IgD-negative memory B cell (primary cell): ENCODE results near the gene ARAP2. TPM values are rescaled to one million over a fixed set of nuclear protein-coding genes. Genes with fewer than 3 reads are reported as not detected.

Experiments used
- H3K27ac Mint-ChIP-seq, 3 donors: one replicate each; pipeline ENCODE4 v1.8.0; 2020 to 2022; ENCODE audit warnings: mild to moderate bottlenecking in 3 of 3, mixed read lengths in 3 of 3, moderate library complexity in 1 of 3
- H3K27me3 Mint-ChIP-seq: one replicate; pipeline ENCODE4 v1.8.0; 2021; ENCODE audit warnings: mixed read lengths
- H3K36me3 Mint-ChIP-seq: one replicate; pipeline ENCODE4 v1.8.0; 2020; ENCODE audit warnings: mild to moderate bottlenecking, mixed read lengths
- H3K4me1 Mint-ChIP-seq, 3 donors: one replicate each; pipeline ENCODE4 v1.8.0; 2020 to 2022; ENCODE audit warnings: mixed read lengths in 3 of 3, mild to moderate bottlenecking in 1 of 3
- H3K4me3 Mint-ChIP-seq, 4 donors: one replicate each; pipeline ENCODE4 v1.8.0; 2020 to 2022; ENCODE audit warnings: mild to moderate bottlenecking in 4 of 4, mixed read lengths in 4 of 4, moderate library complexity in 3 of 4
- H3K9me3 Mint-ChIP-seq, 3 donors: one replicate each; pipeline ENCODE4 v1.8.0; 2020 to 2021; ENCODE audit warnings: mixed read lengths in 3 of 3, mild to moderate bottlenecking in 1 of 3
- polyA plus RNA-seq: library from polyadenylated mRNA; unstranded; fragments of 300-500 nt; fragmentation: Illumina TruSeq; gene quantifications from one replicate; pipeline ENCODE4 v1.2.3, GENCODE V29; 2021

The ARAP2 gene
- polyA plus RNA-seq, 1 donor from 2014 or later, result 20.8 TPM

DNA sequence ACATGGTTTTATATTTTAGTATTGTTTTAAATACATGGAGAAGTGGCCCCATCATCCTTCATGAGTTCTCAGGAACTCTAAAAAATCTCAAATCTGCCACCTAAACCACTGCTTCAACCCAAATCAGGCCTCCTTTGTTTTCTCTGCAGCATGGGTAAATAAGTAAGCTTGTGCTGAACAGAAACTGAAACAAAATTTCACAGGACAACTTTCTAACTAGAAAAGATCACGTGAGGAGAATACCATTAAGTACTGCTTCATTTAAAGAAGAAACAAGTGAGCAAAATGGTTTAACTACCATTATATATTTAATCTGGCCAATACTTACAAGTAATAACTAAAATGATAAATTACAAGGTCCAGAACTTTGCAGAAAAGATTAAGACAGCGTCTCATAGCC lies 2.5 kb downstream of the ARAP2 start:
- Mint-ChIP-seq H3K4me3 (peak overlapping the region; percentile 91 to 99 (median 96)), H3K36me3 (peaks cover 13% of the 10 kb centered on the region), H3K9me3 (peaks cover 0 to 2% (median 0%) of the 10 kb centered on the region in 3 donors), H3K27me3 (no peaks in the 10 kb centered on the region), H3K27ac (peak overlapping the region; percentile 90 to 99 (median 93)), H3K4me1 (peaks cover 27 to 59% (median 41%) of the 10 kb centered on the region in 3 donors)

DNA sequence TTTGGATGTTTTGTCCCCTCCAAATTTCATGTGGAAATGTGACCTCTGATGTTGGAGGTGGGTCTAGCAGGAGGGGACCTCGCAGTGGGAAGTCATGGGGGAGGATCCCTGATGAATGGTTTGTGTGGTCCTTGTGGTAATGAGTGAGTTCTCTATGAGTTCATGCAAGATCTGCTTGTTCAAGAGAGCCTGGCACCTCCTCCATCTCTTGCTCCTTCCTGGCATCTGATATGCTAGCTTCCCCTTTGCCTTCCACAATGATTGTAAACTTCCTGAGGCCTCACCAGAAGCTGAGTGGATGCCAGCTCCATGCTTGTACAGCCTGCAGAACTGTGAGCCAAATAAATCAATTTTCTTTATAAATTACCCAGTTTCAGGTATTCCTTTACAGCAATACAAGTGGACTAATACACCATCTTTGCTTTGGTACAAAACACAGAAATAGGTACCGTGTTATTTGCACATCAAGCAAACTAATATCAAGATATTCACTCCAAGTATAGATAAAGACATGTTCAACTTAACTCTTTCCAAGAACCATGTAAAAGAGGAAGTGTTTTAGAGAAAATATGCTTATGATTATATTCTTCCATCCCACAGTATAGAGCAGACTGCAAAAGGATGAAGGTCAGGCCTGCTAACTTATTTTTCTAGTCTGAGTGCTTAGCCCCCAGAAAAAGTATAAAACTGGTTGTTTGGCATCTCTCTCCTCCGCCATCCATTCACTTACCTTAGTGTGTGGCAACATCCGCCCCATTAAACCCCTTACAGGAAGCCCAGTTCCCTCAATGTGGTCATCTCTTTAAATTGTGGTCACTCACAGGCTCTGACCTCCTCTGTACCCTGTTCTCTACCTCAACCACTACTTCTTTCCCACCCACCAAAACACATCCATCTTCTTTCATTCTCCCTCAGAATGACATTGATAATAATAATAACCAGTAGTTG lies 6.7 kb downstream of the ARAP2 start:
- Mint-ChIP-seq H3K36me3 (peaks cover 15% of the 10 kb centered on the region), H3K27ac (peak overlapping the region in 2 of 3 donors; percentile 33 to 40), H3K4me3 (peak overlapping the region in 1 of 4 donors; percentile 59), H3K9me3 (peaks cover 0 to 5% (median 2%) of the 10 kb centered on the region in 3 donors), H3K27me3 (no peaks in the 10 kb centered on the region), H3K4me1 (peaks cover 45 to 68% (median 57%) of the 10 kb centered on the region in 3 donors)

DNA sequence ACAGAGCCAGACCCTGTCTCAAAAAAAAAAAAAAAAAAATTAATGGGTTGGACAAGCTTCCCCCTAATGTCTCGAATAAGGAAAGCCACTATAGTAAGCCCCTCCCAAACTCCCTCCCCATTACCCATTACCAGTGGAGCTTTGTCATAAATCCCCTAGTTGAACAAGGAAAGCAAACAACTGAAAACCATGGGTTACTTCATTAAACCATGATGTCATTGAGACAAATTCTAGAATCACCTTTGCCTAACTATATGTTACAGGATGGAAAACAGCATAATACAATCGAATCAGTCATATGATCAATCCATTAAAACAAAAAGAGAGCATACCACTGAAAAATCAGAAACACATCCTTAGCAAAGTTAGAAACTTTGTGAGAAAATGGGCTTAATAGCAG lies 8.2 kb downstream of the ARAP2 start:
- H3K9me3 Mint-ChIP-seq, result peaks cover 0 to 5% (median 2%) of the 10 kb centered on the region in 3 donors
- H3K4me3 Mint-ChIP-seq, result no peak overlapping the region
- no peak overlapping the region for H3K27ac Mint-ChIP-seq
- H3K4me1 Mint-ChIP-seq, result peaks cover 42 to 66% (median 53%) of the 10 kb centered on the region in 3 donors
- H3K36me3 Mint-ChIP-seq, result peaks cover 15% of the 10 kb centered on the region
- no peaks in the 10 kb centered on the region for H3K27me3 Mint-ChIP-seq

DNA sequence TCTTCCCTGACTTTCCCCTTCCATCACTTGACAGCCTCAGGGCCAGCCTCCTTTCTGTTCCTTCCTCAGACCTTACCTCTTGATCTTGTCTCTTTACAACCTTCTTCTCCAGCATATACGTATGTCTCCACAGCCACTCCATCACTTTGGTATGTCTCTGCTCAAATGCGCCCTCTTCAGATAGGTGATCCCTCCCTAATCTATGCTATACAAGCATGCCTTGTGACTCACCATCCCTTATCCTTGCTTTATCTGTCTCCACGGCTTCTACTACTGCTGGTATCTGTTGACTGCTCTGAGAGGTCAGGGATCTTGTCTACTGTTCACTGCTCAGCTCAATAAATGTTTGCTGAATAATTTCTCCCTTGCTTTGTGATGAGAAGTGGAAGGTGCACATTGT lies 9.0 kb downstream of the ARAP2 start:
- Mint-ChIP-seq H3K4me1 (peaks cover 45 to 60% (median 52%) of the 10 kb centered on the region in 3 donors), H3K9me3 (peaks cover 0 to 5% (median 2%) of the 10 kb centered on the region in 3 donors), H3K36me3 (peaks cover 15% of the 10 kb centered on the region), H3K27me3 (no peaks in the 10 kb centered on the region), H3K4me3 (no peak overlapping the region), H3K27ac (peak overlapping the region; percentile 6 to 21 (median 13))

DNA sequence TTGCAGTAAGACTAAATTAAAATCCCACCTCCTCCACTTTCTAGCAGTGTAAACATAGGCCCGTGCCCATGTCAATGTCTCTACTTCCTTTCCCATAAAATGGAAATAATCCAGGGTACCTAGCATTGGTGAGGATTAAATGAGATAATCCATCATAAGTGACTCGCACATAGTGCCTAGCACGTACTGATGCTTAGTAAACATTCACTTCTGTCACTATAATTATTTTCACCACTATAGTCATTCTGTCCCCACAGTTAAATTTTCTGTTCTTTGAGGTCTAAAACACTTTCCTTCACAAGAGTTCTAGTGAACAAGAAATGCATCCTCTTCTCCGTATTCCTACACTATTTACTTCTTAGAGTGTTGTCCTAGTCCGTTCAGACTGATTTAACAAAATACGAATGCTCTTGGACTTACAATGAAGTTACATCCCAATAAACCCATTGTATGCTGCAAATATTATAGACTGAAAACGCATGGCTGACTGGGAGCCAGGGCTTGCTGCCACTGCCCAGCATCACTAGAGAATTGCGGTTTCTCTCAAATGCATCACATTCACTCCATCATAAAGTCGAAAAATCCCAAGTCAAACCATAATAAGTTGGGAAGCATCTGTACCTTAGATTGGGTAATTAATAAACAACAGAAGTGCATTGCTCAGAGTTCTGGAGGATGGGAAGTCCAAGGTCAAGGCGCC lies 10.6 kb downstream of the ARAP2 start:
- peak overlapping the region in 2 of 4 donors; percentile 1 to 18 for H3K4me3 Mint-ChIP-seq
- no peaks in the 10 kb centered on the region for H3K27me3 Mint-ChIP-seq
- peak overlapping the region in 1 of 3 donors; percentile 32 for H3K27ac Mint-ChIP-seq
- peaks cover 8% of the 10 kb centered on the region for H3K36me3 Mint-ChIP-seq
- H3K4me1 Mint-ChIP-seq, result peaks cover 36 to 58% (median 53%) of the 10 kb centered on the region in 3 donors
- peaks cover 0 to 5% (median 2%) of the 10 kb centered on the region in 3 donors for H3K9me3 Mint-ChIP-seq

DNA sequence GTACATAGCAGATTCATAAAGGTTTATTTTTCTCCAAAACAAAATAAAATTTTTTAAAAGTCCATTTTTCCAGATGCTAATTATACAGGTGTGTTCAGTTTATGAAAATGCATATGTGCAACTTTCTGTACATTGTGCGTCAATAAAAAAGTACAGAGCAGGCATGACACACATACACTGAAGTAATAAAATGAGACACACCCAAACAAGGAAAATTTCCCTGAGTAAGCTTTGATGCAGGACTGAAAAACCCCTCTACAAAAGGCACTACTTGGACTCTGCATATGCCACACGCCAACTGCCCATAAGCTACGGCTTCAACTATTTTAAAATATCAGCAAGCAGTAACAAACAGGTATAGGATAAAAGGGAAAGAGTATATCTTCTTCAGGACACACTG lies 13.8 kb downstream of the ARAP2 start:
- no peak overlapping the region for H3K4me3 Mint-ChIP-seq
- H3K9me3 Mint-ChIP-seq, result peaks cover 0 to 5% (median 0%) of the 10 kb centered on the region in 3 donors
- no peak overlapping the region for H3K27ac Mint-ChIP-seq
- no peaks in the 10 kb centered on the region for H3K36me3 Mint-ChIP-seq
- H3K4me1 Mint-ChIP-seq, result peaks cover 41 to 59% (median 58%) of the 10 kb centered on the region in 3 donors
- no peaks in the 10 kb centered on the region for H3K27me3 Mint-ChIP-seq

DNA sequence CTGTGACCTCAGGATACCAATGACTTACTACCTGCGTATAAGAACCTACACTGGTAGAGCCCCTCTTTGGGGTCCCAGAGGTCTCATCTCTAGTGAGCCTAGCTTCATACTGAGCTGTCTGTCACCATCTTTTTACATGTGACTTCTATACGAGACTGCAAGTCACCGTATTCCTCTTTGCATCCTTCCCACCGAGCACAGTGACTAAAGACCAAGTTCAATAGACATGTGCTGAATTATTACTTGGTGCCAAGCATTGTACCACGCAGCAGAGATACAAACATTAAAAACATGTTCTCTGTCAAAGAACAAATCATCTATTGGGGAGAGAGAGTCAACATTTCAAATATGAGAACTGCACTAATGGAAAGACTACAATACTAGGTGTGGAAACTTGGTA lies 16.4 kb downstream of the ARAP2 start:
- Mint-ChIP-seq H3K9me3 (no peaks in the 10 kb centered on the region), H3K27me3 (no peaks in the 10 kb centered on the region), H3K4me3 (no peak overlapping the region), H3K27ac (peak overlapping the region in 1 of 3 donors; percentile 59), H3K36me3 (no peaks in the 10 kb centered on the region), H3K4me1 (peaks cover 38 to 51% (median 51%) of the 10 kb centered on the region in 3 donors)

DNA sequence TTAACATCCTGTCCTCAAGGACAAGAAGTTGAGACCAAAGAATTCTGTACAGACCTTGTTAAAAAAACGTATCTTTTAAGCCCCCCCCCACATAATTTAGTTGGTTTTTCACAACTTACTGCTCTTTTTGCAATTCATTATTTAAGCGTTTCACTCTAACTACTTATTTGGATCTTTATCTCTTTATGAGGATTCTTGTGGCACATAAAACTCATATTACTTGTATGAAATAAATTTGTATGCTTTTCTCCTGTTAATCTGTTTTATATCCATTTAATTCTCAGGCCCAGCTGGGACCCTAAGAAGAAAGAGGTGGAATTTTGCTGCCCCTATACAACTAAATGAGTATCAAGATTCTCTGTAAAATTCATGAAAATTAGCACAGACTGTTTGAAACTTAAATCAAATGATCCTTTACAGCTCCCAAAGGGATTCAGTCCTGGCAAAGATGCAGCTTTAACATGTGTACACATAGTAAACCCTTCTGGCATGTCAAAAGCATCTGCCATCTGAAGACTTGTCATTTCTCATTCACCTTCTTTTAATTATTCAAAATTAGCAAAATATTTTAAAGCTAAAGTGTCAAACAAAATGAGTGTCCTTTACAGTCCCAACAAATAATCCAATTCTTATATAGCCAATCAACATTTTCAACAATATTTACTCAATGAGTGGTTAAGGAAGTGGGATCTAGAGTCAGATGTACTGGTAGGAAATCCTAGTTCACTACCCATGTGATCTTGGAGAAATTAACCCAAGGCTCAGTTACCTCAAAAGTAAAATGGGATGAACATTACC lies 17.7 kb downstream of the ARAP2 start:
- Mint-ChIP-seq H3K4me3 (peak overlapping the region in 1 of 4 donors; percentile 59), H3K27me3 (no peaks in the 10 kb centered on the region), H3K4me1 (peaks cover 40 to 50% (median 49%) of the 10 kb centered on the region in 3 donors), H3K27ac (peak overlapping the region in 2 of 3 donors; percentile 31 to 69), H3K9me3 (no peaks in the 10 kb centered on the region), H3K36me3 (no peaks in the 10 kb centered on the region)

DNA sequence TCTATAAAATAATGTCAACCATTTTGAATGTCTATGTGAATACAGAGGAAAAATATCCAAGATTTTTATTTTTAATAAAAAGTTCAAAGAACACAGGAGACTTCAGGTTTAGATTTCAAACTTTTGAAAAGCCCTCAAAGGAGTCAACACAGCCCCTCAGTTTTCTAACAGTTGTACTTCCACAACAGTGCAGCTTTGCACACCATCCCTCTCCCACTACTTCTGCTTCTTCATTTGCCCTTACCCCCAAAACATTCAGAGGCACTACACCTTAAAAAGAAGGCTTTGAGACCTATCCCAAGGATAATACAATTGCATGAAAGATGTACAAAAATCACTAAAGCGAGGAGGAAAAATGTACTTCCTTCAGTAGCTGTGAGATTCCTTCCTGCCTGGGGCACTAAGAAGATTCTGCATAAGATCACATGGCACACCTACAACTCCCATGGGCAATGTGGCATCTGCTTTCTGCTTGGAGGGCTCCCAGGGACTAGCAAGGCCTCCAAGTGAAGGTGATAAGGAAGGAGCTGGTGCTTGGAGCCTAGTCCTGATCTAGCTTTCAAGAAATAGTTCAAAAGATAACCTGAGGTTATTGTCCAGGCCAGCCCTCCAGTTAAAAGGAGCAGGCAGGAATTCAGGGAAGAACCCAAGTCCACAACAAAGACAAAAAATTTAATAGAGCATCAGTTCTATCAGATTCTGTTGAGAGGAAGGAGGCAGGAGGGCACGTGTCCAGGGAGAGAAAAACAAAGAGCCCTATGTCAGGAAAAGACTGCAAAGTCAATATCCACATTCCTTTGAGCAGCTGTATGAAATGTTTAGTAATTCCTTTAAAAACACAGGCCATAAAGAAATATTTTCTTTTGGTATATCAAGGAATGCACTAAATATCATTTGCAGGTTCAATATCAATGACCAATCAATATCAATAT lies 19.1 kb downstream of the ARAP2 start:
- Mint-ChIP-seq H3K27me3 (no peaks in the 10 kb centered on the region), H3K36me3 (no peaks in the 10 kb centered on the region), H3K27ac (peak overlapping the region in 2 of 3 donors; percentile 14 to 21), H3K4me3 (peak overlapping the region in 2 of 4 donors; percentile 25 to 61), H3K4me1 (peaks cover 38 to 46% (median 43%) of the 10 kb centered on the region in 3 donors), H3K9me3 (no peaks in the 10 kb centered on the region)

DNA sequence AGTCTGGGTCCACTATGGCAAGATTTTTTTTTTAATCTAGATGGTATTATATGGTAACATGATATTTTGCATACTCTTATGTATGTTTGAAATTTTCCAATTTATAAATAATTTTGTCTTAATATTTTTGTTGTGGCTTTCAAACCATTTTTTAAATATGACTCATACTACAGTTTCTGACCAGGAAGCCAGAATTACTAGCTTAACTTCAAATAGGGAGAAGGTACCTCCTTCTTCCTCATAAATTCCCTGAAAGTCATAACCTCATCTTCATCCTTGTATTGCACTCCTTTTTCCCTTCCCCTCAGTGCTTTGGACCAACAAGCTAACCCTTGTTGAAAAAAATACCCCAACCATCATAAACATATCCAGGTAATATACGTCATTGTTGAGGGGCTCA lies 21.6 kb downstream of the ARAP2 start:
- no peaks in the 10 kb centered on the region for H3K36me3 Mint-ChIP-seq
- no peaks in the 10 kb centered on the region for H3K27me3 Mint-ChIP-seq
- peaks cover 50 to 51% (median 51%) of the 10 kb centered on the region in 3 donors for H3K4me1 Mint-ChIP-seq
- no peaks in the 10 kb centered on the region for H3K9me3 Mint-ChIP-seq
- no peak overlapping the region for H3K27ac Mint-ChIP-seq
- H3K4me3 Mint-ChIP-seq, result no peak overlapping the region

DNA sequence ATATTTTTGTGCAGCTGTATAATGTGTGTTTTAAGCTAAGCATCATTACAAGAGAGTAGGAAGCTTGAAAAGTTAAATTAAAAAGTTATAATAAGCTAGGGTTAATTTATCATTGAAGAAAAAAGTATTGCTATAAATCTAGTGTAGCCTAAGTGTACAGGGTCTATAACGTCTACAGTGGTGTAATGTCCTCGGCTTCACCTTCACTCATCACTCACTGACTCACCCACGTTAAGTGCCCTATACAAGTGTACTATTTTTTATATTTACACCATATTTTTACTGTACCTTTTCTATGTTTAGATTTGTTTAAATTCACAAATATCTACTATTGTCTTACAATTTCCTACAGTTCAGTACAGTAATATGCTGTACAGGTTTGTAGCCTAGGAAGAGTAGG lies 23.5 kb downstream of the ARAP2 start:
- Mint-ChIP-seq H3K9me3 (no peaks in the 10 kb centered on the region), H3K27ac (no peak overlapping the region), H3K36me3 (no peaks in the 10 kb centered on the region), H3K27me3 (no peaks in the 10 kb centered on the region), H3K4me1 (peaks cover 34 to 40% (median 36%) of the 10 kb centered on the region in 3 donors), H3K4me3 (no peak overlapping the region)

DNA sequence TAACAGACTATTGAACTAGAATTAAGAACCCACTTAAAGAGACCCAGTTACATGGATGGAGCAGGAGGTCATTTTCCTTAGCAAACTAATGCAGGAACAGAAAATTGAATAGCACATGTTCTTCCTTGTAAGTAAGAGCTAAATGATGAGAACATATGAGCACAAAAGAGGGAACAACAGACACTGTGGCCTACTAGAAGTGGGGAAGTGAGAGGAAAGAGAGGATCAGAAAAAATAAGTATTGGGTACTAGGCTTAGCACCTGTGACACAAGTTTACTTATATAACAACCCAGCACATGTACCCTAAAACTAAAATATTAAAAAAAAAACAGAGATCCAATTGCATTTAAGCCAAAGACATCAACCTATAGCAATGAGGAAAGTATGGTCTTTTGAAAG lies 26.2 kb downstream of the ARAP2 start:
- Mint-ChIP-seq H3K27me3 (no peaks in the 10 kb centered on the region), H3K9me3 (no peaks in the 10 kb centered on the region), H3K4me3 (peak overlapping the region in 2 of 4 donors; percentile 5 to 68), H3K36me3 (peaks cover 1% of the 10 kb centered on the region), H3K4me1 (peaks cover 25 to 37% (median 35%) of the 10 kb centered on the region in 3 donors), H3K27ac (no peak overlapping the region)

DNA sequence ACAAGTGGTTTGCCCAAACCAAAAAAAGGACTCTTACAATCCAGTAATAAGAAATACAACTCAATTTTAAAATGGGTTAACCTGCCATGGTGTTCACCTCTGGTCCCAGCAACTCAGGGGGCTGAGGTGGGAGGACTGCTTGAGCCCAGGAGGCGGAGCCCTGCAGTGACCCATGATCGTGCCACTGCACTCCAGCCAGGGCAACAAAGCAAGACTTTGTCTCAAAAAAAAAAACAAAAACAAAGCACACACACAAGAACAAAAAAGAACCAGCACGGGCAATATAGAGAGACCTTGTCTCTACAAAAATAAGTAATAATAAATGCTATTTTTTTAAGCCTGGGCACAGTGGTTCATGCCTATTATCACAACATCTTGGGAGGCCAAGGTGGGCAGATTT lies 28.7 kb downstream of the ARAP2 start:
- Mint-ChIP-seq H3K27ac (no peak overlapping the region), H3K27me3 (no peaks in the 10 kb centered on the region), H3K4me3 (no peak overlapping the region), H3K4me1 (peaks cover 21 to 31% (median 28%) of the 10 kb centered on the region in 3 donors), H3K36me3 (peaks cover 1% of the 10 kb centered on the region), H3K9me3 (no peaks in the 10 kb centered on the region)
